ENCODE results near the gene FBXO24.

Gene FBXO24

DNA sequence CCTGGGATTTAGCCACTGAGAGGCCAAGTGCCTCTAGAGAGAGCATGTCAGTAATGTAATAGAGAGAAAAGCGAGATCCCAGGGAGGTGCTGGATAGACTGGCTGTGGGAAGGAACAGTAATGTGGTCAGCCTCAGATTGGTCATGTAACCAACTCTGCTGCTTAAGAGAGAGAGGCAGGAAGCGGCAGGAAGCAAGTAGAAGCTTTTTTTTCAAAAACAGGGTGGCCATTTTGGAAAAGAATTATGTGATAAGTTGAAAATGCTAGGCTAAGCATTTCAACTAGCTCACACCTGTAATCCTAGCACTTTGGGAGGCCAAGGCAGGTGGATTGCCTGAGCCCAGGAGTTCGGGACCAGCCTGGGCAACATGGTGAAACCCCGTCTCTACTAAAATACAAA, 12.3 kb downstream of the FBXO24 start:
- no peak for DNase-seq

DNA sequence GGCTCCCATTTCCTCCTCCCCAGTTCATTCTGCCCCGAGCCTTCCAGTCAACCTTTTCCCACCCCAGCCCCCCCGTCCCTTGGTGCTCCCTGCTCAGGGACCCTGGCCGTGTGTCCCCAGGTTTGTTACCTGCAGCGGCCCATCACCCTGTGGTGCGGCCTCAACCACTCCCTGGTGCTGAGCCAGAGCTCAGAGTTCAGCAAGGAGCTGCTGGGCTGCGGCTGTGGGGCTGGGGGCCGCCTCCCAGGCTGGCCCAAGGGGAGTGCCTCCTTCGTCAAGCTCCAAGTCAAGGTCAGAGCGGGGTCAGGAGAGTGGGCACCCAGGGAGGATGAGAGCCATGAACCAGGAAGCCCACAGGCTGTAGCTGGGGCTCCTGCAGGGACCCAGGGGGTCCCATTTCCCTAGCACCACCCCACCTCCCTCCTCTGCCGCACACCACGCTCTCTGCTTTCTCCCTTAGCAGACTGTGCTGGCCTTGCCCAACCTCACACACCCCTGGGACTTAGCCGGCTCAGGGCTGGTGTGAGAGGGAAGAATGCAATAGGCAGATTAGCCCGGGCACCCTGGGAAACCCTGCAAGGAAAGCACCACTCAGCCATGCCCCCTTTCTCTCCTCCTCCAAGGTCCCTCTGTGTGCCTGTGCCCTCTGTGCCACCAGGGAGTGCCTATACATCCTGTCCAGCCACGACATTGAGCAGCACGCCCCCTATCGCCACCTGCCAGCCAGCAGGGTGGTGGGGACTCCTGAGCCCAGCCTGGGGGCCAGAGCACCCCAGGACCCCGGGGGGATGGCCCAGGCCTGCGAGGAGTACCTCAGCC, 14.0 kb downstream of the FBXO24 start:
- DNase-seq = no peak

DNA sequence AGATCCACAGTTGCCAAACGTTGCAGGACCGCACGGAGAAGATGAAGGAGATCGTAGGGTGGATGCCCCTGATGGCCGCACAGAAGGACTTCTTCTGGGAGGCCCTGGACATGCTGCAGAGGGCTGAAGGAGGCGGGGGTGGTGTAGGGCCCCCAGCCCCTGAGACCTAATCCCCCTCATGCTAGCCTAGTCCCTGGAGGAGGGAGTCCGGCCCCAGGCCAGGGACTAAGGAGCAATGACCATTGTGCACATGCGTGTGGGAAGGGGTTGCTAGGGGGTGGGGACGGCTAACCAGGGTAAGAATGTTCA, 14.6 kb downstream of the FBXO24 start:
- no peak for DNase-seq

DNA sequence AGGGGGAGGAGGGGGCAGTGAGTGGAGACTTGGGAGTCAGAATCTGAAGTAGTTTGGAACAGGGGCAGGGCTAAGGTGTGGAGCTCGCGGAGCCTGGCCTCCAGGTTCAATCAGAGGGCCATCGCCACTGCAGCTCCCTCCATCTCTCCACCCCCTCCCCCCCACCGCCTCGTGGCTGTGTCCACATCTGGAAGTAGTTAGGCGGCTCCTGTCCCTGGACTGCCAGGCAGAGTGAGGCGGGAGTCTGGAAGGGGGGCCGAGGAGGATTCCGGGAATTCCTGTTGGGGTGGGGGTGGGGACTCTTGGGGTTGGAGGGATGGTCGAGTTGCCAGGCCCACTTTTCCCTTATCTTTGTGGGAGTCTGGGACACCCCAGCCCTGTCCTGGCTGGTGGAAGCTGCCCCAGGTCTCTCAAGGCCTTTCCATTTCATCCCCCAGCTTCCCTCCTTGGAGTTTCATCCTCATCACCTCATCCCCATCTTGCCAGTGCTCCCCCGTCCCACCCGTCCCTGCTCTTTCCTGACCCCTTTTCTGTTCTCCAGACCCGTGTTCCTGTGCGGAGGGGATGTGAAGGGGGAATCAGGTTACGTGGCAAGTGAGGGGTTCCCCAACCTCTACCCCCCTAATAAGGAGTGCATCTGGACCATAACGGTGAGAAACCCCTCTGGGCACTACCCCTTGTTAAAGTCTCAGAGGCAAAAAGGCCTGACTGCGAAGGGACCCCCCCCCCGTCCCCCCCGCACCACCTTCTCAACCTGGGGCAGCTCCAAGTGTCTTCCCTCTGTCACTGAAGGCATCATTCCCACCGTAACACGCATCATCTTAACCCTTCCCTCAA, 17.0 kb downstream of the FBXO24 start:
- no peak for DNase-seq

DNA sequence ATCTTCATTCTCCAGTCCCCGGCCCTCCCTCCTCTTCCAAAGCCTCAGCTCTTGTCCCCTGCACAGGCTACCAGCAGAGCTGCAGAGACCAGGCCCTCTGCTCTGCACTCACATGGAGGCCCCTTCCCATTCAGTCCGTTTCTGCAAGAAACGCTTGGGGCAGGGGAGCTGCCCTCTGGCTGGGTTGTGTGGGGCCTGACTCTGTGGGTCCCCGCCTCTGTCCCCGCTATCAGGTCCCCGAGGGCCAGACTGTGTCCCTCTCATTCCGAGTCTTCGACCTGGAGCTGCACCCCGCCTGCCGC, 17.5 kb downstream of the FBXO24 start:
- DNase-seq = no peak

DNA sequence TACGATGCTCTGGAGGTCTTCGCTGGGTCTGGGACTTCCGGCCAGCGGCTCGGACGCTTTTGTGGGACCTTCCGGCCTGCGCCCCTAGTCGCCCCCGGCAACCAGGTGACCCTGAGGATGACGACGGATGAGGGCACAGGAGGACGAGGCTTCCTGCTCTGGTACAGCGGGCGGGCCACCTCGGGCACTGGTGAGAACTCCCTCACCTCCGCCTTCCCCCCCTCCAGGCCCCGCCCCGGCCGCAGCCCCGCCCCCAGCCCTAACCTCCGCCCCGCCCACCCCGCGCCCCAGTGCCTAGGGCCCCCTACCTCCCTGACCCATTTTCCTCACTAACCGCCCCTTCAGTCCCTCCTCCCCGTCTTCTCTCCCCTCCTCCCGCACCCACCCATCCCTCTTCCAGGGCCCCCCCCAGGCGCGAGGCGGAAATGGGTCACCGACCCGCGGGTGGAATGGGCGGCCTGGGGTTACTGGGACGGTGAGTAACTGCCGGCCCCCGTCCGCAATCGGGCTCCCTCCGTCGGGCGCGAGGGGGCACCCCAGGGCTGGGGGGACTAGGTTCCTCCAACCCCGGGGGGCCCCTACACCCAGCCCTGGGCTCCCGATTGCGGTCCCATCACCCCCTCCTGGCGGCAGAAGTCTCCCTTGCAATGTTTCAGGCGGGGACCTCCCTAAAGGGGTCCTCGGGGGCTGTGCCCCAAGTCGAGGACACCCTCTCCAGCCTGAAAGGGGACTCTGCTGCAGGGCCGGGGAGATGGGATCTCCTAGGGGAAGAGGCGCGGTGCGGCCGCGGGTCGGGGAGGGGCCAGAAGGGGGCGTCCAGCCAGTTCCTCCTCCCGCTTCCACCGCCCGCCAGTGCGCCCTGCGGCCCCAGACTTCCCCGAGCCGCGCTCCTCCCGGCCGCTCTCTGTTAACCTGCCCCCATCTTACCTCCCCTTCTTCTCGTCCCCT, 18.2 kb downstream of the FBXO24 start:
- peak; percentile 79 to 84 for DNase-seq

DNA sequence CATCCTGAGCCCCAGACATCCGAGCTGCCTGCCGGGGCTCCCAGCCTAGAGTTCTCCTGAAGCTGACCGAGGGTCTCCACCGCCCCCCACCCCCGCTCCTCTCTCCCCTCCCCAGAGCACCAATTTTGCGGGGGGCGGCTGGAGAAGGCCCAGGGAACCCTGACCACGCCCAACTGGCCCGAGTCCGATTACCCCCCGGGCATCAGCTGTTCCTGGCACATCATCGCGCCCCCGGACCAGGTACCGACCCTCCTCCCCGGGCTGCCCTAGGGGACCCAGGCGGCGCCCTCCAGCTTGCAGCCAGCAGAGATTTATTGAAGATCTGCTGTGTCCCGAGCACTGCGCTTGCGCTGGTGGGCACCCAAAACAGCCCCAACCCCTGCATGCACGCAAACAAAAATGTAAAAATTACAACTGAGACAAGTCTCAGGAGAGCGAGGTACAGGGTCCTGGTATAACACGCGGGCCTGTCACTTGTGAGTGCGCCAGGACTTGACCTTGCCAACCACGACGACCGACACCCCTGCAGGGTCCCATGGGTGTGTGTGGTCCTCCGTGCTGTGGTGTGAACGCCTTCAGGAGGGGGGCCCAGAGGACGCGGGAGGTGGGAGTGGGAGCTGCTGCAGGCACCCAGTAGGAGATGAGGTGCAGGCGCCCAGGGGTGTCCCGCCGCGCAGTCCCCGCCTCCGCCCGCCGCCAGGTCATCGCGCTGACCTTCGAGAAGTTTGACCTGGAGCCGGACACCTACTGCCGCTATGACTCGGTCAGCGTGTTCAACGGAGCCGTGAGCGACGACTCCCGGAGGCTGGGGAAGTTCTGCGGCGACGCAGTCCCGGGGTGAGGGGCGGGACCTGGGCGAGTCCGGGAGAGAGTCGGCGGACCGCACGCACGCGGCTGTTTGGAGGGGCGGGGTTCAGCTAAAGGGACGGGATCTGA, 19.1 kb downstream of the FBXO24 start:
- peak; percentile 61 to 70 for DNase-seq

DNA sequence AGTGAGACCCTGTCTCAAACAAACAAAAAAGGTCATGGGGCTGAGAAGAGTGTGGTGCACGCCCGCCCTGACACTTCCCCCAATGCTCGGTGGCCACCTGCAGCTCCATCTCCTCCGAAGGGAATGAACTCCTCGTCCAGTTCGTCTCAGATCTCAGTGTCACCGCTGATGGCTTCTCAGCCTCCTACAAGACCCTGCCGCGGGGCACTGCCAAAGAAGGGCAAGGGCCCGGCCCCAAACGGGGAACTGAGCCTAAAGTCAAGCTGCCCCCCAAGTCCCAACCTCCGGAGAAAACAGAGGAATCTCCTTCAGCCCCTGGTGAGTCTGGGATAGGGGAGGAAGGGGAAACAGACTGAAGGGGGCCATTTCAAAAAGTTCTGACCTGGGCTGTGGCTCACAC, 20.2 kb downstream of the FBXO24 start:
- no peak for DNase-seq

DNA sequence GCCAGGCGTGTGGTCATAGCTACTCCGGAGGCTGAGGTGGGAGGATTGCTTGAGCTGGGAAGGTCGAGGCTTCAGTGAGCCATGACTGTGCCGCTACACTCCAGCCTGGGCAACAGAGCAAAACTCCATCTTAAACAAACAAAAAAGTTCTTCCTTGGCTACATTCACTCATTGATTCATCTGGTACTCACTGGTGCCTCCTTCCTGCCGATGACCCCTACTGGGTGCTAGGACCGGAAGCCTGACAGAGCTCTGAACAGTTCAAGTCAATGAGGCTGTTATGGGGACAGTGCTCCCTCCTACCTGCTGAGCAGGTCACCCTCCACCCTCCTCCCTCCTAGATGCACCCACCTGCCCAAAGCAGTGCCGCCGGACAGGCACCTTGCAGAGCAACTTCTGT, 21.0 kb downstream of the FBXO24 start:
- no peak for DNase-seq

DNA sequence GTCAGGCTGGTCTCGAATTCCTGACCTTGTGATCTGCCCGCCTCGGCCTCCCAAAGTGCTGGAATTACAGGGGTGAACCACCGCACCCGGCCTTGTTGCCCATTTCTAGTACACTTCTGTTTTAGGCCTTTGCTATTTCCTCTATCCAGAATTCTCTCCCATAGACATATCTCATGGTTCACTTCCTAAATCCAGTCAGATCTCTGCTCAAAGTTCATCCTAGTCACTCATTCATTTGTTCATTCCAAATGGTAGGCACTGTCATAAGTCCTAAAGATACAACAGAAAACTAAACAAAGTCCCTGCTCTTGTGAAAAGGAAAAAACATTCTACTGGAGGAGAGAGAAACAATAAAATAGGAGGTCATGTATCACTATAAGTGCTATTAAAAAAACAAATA, 23.8 kb downstream of the FBXO24 start:
- DNase-seq = no peak

DNA sequence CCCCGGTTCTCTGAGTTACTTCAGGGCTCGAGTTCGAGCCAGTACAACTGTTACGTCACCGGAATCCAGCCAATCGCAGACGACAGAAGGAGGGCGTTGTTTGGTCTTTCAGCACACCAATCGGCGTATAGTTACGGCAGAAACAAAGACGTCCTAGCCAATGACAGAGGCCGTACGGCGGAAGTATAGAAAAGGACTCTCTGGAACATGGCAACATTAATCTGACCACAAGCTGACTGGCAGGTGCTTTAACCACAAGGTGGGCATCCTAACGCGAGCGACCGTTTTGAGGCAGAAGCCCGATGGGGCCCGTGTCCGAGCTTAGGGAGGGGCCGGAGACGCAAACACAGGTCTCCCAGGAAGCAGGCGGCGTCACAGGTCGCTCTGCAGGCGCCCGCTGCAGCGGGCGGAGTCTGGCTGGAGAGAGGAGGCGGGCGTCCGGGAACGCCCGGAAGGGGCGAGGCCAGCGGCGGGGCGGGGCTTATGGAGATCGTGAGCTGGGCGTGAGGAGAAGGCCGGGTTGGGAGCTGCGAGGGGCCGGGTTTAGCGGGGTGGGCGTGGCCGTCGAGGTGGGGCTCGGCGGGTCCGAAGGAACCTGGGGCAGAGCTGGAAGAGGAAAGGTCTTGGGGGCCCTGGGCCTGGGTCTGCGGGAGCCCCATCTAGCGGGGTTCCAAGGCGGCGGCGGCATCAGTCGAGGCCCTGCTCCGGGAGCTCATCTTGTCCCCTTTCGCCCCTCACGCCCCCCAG, 26.0 kb downstream of the FBXO24 start, which contains the start of gene MOSPD3:
TSS of gene MOSPD3 (plus strand) at position 558 of the 747 bp plus-strand sequence. CDS start 252 bp downstream, outside the sequence.
- peak; percentile 99 for DNase-seq

DNA sequence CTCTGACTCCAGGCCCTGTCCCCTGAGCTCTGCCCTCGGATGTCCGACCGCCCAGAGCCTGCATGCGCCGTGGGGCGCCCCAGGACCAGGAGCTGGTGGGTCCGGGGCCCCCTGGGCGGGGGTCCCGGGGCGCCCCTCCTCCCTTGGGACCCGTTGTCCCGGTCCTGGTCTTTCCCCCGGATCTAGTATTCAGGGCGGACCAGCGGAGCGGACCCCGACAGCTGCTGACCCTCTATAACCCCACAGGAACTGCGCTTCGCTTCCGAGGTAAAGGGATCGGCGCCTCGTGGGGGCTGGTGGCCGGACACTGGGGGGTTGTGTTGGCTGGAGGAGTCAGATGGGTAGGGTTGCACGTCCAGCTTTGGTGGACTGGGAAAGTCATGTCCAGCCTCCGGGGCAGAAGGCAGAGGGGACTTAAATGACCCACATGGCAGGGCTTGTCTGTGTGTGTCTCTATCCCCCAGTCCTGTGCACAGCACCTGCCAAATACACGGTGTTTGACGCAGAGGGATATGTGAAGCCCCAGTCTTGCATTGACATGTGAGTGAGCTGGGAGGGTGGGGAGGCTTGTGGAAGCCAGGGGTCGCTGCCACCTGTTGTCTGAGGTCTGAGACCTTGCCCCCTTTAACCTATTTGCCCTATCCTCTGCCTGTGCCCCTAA, 26.7 kb downstream of the FBXO24 start:
- DNase-seq = no peak

DNA sequence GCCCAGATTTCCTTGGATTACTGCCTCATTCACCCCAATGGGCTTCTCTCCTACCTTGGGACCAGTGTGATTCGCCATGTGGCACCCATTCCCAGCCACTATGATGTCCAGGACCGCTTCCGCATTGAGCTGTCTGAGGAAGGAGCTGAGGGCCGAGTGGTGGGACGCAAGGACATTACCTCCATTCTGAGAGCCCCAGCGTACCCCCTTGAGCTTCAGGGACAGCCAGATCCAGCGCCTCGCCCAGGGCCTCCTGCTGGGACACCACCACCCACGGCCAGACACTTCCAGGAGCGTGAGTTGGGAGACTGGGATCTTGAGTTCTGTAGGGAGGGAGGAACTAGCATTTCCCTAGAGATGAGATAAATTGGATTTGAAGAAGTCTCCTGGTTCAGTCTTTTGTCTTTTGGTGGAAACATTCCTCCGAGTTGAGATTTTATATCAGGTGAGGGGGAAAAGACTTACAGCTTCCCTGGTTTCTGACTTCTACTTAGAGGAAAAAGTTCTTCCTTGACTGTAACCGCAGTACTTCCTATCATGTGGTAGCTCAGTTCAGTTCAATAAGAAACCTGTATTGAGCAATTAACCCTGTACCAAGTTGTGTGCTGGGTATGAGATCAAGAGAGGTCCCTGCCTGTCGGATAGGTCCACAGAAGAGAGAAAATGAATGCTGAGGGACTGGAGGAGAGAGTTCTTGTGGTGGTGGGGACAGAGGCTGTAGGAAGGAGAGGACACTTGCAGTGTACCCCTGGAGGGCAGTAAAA, 27.5 kb downstream of the FBXO24 start:
- no peak for DNase-seq

DNA sequence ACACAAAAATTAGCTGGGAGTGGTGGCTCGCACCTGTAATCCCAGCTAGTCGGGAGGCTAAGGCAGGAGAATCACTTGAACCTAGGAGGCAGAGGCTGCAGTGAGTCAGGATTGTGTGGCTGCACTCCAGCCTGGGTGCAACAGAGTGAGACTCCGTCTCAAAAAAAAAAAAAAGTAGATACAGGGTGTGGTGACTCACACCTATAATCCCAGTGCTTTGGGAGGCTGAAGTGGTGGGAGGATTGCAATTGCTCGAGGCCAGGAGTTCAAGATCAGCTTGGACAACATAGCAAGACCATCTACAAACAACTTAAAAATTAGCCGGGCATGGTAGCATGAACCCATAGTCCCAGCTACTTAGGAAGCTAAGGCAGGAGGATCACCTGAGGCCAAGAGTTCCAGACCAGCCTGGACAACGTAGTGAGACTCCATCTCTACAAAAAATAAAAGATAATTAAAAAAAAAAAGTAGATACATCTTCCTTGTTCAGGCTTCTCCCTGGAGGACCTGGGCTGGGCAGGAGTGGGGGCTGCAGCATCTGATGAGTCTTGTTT, 28.3 kb downstream of the FBXO24 start:
- DNase-seq = no peak

DNA sequence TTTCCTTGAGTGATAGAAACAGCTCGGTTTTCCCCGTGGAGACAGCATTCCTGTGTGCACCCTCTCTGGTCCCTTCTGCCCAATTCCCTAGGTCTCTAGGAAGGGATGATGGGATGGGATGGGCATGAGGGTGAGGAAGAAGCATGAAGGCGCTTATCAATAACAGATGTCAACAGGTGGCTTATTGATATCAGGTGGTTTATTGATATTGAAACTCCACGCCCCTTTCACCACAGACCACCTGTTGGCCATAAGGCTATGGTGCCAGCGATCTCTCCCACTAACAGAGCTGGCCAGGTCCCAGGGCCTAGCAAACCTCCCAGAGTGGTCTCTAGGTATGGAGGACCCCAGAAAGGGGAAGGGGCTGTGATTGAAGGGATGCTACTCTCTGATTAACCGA, 34.1 kb downstream of the FBXO24 start:
- DNase-seq = no peak

DNA sequence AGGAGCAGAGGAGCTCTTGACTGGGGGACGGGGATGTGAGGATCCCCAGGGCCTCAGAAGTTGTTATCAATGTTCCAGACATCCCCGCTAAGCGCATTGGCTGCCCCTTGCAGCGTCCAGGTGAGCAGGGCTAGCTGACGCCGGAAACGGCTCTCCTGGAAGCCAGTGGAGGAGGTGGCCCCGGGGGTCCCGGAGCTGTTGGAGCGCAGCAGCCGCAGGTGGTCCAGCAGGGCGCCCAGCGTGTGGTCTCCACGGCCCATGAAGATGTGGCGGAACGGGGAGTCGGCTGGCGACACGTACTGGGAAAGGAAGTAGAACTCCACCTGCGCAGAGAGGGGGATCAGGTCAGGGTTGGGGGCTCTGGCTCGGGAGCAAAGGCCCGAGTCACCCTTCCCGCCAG, 34.7 kb downstream of the FBXO24 start:
- DNase-seq = no peak

DNA sequence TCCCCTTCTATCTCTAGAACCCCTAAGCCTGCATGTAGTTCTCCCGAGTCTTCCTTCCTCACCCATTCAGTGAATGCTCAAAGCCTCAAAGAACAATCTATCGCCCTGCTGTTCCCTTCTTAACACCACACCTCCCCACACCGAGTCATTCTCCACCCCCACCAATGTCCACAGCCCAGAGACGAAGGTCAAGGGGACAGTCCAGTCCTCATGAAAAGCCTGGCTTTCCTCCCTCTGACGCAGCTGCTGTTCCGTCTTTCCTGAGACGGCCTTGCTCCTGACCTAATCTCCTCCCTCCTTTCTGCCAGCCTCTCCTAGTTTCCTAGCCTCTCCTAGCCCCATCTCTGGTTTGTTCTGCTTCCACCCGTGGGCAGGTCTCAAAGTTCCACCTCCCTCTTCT, 35.4 kb downstream of the FBXO24 start:
- DNase-seq = no peak

DNA sequence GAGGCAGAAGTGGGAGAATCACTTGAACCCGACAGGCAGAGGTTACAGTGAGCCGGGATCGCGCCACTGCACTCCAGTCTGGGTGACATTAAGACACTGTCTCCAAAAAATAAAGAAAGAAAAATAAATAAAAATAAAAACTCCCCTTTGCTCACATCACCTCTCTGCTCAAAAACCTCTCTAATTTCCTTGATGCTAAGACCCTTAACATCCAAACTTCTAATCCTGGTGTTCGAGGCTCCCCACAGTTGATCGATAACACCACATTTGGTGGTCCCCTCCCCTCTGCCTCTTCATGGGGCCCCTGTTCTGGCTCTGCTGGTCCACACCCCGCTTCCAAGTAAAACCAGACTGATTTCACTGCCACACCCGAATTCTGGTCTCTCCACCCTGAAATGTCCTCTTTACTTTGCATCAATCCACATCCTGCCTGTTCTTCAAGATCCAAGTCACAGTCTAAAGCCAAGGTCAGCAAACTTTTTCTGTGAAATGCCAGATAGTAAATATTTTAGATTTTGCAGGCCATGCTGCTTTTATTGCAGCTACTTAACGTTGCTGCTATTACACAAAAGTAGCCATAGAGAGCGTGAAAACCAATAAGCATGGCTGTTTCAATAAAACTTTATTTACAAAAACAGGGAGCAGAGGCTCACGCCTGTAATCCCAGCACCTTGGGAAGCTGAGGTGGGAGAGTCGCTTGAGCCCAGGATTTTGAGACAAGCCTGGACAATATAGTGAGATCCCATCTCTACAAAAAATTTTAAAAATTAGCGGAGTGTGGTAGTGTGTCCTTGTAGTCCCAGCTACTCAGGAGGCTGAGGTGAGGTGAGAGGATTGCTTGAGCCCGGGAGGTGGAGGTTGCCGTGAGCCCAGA, 38.1 kb downstream of the FBXO24 start:
- no peak for DNase-seq

DNA sequence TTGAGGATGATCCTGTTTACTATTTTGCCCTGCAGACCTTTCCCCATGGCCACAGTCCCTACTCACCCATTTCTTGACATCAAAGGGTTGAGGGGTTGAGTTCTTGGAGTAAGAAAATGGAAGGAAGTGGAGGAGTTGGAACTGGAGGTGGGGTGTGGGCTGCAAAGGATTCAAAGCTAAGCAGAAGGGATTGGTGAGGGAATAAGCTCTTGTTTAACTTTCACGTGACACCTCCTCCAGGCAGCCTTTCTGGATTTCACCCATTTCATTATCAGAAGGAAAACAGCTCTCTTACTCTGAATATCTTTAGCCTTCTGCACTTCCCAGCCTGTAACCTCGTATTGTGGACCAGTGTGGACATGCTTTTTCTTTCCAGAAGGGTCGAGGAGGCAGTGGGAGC, 39.9 kb downstream of the FBXO24 start:
- DNase-seq = no peak

Measured in activated CD4-positive, alpha-beta T cell treated with anti-CD3 and anti-CD28 coated beads, Interleukin-2, amount 50 U/mL, for 48 hours (primary cell).